Stimulated activated CD4-positive, alpha-beta T cell treated with anti-CD3 and anti-CD28 coated beads, Interleukin-4, amount 100 ng/mL, for 4 hours (primary cell): Measurements from ENCODE around the gene RNH1.
A peak's percentile ranks its signal among the peaks of the same experiment; 100 is the strongest.

Experiments
- DNase-seq, 2 experiments: peaks; one replicate each; pipeline ENCODE4 v3.0.0-alpha.2; 2020

RNH1 gene

DNA sequence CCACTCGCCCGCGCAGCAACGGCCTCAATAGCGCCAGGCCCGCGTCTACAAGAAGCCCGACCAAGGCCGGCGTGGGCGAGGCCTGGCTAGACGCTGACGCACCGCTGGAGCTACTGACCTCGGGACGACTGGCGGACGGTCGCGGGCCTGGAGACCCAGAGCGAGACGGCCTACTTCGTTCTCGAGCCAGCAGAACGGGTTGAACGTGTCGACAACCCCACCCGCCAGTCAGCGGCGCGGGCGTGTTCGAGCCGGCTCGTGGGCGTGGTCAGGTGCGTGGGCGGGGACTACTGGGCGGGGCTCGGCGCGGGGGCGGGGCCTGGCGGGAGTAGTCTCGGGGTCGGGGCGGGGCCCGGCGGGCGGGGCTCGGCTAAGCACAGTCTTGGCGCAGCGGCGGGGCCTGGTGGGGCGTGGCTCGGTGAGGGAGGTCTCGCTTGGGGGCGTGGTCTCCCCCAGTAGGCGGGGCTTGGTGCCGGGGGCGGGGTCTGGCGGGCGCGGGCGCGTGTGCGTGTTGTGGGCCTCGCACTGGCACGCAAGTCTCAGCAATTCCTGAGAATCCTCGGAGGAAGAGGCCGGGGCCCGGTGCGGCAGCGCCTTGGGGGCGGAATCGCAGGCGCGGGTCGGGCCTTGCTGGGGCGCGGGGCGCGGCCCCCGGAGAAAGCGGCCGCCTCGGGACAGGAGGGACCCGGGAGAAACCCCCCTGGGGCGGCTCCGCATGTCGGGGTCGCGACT lies at the start of gene RNH1:
TSS of gene RNH1 (minus strand) at position 248 of the 732 bp plus-strand sequence. CDS start 5,080 bp downstream, outside the sequence.
- DNase-seq, result peak; percentile 98 to 100

GRCh38 chr11:555780-556661 lies 49.0 kb upstream of the RNH1 start:
- DNase-seq, result no peak

DNA sequence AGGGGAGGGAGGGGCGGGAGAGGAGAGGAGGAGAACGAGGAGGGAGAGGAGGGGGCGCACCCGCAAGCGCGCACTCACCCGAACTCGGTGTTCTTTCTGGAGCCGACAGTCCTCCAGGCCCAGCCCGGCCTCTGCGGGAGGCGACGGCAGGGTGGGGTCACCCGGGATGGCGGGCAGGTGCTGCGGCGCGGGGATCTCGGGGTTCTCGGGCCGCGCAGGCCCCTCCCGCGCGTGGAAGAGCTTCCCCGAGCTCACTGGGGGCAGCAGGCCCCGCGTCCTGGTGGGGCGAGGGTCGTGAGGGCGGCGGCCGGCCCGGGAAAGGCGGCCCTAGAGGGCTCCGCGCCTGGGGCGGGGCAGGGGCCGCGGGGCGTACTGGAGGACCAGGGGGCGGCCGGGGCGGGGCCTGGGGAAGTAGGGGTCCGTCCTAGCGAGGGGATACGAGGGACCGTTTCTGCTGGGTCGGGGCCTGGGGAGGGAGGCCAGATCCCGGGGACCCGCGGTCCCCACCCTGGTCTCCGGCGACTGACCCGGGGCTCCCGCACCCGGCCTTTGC lies 48.3 kb upstream of the RNH1 start:
- DNase-seq, result no peak

DNA sequence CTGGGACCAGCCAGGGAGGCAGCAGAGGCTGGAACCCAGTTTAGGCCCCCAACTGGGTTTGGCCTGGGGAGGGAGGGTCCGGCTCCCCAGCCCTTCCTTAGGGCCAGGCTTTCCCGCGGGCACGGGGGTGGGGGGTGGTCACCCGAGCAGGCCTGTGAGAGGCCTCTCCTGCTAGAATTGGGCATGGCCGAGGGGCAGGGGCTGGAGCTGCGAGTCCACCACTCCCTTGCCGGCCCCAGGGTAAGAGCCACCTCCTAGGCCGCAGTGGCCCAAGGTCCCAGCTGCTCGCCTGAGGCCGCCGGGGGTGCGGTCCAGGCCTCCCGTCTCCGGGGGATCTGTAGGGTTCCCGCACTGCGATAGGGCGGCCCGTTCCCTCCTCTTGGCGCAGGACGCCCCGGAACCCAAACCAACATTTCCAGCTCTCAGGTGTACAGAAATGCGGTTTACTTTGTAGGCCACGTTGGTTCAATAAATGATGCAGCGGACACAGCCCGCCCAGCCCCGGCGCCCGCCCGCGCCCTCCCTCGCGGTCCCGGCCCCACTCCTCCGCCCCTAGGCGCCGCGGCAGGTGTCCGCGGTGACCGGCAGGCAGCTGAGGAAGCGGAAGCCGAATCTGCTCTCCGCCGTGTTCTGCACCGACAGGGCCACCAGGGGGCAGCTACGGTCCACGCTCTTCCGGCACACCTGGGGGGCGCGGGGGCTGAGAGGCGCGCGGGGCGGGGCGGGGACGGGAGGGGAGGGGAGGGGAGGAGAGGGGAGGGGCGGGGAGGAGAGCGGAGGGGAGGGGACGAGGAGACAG lies 47.6 kb upstream of the RNH1 start:
- DNase-seq, result peak; percentile 70 to 77

DNA sequence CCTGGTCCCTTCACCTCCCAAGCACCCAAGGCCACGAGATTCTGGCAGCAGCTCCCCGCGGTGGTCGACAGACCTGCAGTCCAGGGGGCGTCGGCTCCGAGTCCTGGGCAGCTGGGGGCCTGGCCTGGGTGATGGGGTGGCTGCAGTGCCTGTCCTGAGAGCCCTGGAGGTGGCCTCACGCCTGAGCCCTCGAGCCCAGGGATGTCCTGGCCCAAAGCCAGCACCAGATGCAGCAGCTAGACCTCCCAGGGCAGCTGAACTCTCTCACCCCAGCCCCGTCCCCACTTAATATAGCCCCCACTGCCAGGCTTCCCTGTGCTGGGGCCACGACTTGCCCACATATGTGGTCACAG lies 46.9 kb upstream of the RNH1 start:
- no peak for DNase-seq

GRCh38 chr11:553083-553987 lies 46.3 kb upstream of the RNH1 start:
- DNase-seq, result no peak

DNA sequence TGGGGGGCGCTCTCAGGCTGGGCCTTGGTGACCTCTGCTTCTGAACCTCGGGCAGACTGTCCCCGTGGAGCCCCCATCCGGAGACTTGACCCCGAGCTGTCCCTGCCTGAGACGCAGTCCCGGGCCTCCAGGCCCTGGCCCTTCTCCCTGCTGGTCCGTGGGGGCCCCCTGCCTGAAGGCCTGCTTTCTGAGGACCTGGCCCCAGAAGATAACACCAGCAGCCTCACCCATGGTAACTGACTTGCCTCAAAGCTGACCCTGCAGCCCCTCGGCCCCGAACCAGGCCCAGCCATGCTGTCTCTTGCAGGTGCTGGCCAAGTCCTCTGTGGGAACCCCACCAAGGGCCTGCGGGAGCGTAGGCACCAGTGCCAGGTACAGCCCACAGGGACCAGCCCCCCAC lies 44.6 kb upstream of the RNH1 start:
- DNase-seq, result no peak

GRCh38 chr11:551131-551530 lies 44.1 kb upstream of the RNH1 start:
- no peak for DNase-seq

DNA sequence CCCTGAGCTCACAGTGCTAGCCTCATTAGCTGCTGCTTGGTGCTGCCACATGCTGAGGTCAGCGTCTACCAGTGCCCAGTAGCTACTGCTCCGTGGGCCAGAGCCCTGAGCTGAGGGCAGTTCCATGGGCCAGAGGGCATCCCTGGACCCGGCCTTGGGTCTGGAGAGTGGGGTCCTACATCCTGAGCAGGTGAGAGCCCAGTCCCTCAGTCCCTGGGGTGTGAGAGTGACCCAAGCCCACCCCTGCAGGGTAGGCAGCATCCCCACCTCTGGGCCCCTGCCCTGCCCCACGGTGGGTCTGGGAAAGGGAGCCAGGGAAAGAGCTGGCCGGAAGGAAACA lies 43.7 kb upstream of the RNH1 start:
- DNase-seq, result no peak

DNA sequence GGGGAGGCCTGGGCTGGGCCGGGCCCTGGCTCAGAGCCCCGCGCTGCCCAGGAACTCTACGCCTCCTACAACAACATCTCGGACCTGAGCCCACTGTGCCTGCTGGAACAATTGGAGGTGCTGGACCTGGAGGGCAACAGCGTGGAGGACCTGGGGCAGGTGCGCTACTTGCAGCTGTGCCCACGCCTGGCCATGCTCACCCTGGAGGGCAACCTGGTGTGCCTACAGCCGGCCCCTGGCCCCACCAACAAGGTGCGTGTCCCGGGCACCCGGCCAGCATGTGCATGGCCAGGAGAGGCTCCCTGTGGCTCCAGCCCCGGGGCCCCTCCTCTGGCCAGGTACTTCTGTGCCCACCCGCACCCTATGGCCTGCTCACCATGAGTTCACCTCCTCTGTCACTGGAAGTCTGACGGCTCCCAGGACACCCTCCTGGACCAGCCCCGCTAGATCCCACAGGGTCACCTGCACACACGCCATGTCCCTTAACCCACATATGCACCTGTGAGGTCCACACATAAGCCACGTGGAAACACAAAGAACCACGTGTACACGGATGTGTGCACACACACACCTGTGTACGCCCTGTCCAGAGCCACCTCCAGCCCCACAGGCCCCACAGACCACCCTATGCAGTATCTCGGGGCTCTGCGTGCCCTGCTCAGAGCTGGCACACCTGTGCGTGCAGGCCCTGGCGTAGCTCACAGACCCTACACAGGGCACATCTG lies 43.1 kb upstream of the RNH1 start:
- DNase-seq, result no peak

- DNase-seq, result no peak
Measured at GRCh38 chr11:548700-549603, 41.9 kb upstream of the RNH1 start.

- DNase-seq, result no peak
Measured at GRCh38 chr11:545171-545570, 38.1 kb upstream of the RNH1 start.

DNA sequence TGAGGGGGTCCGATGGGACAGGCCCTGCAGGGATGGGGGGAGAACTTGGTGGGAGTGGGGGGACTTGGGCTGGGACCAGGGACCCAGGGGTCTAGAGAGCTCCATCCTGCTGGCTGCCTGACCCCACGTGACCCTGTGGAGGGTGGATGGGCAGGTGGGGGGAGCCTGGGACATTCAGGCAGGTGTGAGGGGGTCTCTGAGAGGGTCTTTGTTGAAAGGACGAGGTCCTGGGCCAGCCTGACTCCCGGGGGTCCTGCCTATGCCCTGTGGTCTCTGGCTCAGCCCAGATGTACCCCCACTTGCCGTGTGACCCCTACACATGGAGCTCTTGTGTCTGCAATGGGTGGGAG lies 37.8 kb upstream of the RNH1 start:
- DNase-seq, result no peak

GRCh38 chr11:541433-541885 lies 34.4 kb upstream of the RNH1 start:
- DNase-seq, result no peak

GRCh38 chr11:540583-541432 lies 33.8 kb upstream of the RNH1 start:
- no peak for DNase-seq

- DNase-seq, result no peak
Measured at GRCh38 chr11:539971-540481, 33.0 kb upstream of the RNH1 start.

- DNase-seq, result no peak
Measured at GRCh38 chr11:538431-539051, 31.5 kb upstream of the RNH1 start.

DNA sequence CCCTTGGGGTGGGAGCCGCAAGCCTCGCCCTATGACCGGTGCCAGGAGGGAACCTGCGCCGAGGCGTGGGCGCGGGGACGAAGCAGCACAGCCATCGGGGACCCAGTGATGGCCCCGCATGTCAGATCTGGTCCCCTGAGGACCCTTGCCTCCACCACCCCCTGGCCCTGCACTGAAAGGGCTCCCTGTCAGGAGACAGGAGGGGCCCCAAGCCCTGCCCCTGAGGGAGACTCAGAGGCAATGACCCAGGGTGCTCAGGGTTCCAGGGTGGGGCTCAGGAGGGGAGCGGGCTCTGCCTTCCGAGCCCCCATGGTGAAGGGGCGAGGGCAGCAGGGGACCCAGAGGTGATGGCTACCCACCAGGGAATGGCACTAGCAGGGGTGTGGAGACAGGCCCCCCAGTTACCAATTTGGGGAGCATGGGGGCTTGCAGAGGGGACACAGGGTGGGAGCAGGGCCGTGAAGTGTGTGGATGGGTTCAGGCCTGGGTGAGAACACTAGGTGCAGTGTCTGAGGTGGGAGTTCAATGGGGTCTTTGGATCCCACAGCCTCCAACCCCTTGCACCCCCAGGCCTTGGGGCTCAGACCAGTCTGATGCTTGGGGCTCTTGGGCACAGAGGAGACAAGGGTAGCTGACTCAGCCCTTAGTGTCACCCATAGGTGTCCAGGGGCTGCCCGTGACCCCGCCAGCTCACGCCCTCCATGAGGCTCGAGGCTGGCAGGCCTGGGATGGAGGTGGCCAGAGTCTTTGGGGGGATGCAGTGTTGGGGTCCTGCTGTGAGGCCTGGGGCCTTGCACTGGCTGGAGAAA lies 30.8 kb upstream of the RNH1 start:
- DNase-seq, result no peak
